Right renal cortex interstitium (tissue), 3 donors: ENCODE measurements around the gene NEK11. TPM values are rescaled to one million over a fixed set of nuclear protein-coding genes. Genes with fewer than 3 reads are reported as not detected.
"Not testable (repeated sequence)": the region's sequence is repeated elsewhere in the genome, so short reads cannot be mapped to it uniquely, and the experiment has no call there.

Source experiments
- DNase-seq, 3 donors: peaks; one replicate each; pipeline ENCODE4 v3.0.0-alpha.2; 2013; ENCODE audit warnings: low read depth in 3 of 3, low spot score in 2 of 3
- polyA plus RNA-seq, 3 donors: library from polyadenylated mRNA; unstranded; fragments of 120-200 nt; gene quantifications; one replicate each; pipeline ENCODE4 v1.2.1, GENCODE V29; 2013; ENCODE audit not compliant: insufficient read length in 3 of 3

Gene NEK11
- polyA plus RNA-seq, 3 donors = 19.2 to 22.1 (median 21.7) TPM

DNA sequence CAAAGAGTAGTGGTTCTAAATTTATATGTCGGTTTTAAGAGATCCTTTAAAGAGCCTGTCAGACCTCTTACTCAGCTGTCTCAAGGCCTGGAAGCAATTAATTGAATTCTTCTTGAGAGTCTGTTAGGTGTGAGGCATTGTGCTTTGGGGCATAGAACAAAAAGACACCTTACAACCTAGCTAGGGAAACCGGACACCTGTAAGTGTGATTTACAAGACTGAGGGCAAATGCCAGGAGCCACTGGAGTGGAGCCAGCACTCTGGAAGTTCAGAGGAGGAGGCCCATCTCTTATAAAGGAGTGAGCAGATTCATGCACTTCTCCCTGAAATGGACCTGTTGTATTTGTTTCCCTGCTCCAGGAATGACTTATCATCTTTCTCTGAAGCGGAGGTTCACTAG lies 257.2 kb downstream of the NEK11 start:
- DNase-seq = peak; percentile 29 to 63 (median 54)

DNA sequence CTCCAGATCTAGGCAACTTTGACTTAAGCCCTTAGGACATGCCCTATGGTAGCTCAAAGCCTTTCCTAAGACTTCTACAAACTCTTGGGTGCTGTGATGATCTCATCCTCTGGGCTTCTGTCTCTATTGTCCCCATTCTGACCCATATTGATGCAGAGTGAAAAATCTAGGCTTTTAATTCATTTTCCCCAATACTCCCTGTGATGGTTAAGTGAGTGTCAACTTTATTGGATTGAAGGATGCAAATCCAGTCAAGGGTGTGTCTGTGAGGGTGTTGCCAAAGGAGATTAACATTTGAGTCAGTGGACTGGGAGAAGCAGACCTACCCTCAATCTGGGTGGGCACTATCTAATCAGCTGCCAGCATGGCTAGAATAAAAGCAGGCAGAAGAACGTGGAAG lies 257.6 kb downstream of the NEK11 start:
- DNase-seq = no peak

DNA sequence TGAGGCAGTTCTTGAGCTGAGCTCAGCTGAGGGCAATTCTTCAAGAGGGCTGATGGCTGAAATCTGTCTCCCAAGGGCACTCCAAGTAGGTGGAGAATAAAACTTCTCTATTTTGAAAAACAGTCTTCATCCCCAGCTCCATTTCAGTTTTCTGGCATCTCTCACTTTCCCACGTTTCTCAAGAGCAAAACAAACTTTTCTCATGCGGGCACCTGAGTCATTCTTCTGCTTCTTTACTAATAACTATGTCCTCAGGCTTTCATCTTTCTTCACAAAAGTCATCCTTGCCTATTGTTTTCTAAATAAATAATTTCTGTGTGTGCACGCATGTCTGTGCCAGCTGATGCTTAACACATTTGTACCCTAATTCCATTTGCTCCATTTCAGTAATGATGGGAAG lies 258.8 kb downstream of the NEK11 start:
- DNase-seq = no peak

DNA sequence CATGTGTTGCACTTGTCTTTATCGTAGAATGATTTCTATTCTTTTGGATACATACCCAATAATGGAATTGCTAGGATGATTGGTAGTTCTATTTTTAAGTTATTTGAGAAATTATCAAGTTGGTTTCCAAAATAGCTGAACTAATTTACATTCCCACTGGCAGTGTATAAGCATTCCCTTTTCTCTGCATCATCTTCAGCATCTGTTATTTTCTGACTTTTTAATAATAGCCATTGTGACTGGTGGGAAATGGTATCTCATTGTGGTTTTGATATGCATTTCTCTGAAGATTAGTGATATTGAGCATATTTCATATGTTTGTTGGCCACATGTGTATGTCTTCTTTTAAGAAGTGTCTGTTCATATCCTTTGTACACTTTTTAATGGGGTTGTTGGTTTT lies 273.2 kb downstream of the NEK11 start:
- DNase-seq = no peak

DNA sequence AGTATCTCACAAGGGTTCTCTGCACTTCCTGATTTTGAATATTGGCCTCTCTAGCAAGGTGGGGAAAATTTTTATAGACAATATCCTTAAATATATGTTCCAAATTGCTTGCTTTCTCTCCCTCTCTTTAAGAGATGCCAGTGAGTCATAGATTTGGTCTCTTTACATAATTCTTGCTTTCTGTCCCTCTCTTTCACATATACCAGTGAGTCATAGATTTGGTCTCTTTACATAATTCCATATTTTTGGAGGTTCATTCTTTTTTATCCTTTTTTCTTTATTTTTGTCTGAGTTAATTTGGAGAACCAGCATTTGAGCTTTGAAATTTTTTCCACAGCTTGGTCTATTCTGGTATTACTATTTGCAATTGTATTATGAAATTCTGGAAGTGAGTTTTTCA lies 277.2 kb downstream of the NEK11 start:
- no peak for DNase-seq

DNA sequence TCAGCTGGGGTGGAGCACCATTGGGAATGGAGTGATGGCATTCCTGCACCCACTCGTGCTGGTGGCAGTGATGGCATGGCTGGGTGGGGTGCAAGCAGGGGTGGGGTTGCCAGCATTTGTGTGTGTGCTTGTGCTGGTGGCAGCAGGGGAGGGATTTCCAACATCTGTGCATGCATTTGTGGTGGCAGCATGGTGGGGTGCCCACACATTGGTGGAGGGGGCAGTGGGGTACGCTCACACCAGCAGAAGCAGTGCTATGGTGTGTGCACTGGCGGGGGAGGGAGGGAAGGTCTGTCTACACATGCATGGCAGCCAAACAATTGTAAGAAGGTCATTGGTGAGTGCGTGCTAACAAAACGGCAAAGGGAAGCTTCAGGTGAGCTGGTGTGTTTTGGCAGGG lies 278.2 kb downstream of the NEK11 start:
- no peak for DNase-seq

DNA sequence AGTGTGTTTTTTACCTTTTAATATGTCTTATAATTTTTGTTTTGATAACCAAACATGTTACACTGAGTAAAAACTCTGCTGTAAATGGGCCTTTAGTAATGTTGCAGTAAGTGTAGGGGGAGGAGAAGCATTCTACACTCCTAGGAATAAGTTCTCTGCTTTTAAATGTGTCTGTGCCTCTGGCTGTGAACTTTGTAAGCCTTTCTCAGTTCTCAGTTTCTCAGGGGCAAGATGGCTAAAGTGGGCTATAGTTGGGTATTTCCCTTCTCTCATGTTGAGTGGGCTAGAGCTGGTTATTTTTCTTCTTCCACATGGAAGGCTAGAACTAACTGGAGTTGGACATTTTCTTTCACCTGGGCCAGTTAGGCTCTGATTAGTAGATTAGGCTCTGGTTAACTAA lies 279.6 kb downstream of the NEK11 start:
- no peak for DNase-seq

DNA sequence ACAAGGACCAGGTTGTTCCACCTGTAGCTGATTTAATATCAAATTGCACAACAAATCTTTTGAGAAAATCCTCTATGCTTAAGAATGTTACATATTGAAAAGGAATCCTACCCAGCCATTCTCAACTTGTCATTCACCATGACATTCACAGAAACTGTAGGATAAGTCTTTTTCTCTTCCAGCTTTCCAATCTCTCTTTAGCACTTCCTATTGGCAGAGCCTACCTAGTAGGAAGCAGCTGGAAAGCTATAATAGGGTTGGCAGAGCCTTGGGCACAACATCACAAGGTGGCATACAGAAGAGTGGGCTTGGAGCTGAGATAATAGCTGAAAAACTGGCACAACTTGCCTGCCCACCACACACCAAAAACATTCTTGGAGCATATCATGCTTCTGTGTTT lies 287.6 kb downstream of the NEK11 start:
- DNase-seq = no peak

DNA sequence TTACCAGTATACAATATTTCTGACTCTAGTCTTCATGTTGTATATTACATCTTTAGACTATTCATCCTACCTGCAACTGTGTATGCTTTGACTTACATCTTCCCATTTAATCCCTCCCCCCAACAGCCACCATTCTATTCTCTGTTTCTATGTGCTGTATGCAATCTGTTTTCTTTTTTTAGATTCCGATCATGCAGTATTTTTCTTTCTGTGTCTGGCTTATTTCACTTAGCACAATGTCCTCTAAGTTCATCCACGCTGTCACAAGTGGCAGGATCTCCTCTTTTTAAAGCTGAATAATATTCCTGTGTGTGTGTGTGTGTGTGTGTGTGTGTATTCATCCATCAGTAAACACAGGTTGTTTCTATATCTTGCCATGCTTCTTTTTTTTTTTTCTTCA lies 288.5 kb downstream of the NEK11 start:
- no peak for DNase-seq

DNA sequence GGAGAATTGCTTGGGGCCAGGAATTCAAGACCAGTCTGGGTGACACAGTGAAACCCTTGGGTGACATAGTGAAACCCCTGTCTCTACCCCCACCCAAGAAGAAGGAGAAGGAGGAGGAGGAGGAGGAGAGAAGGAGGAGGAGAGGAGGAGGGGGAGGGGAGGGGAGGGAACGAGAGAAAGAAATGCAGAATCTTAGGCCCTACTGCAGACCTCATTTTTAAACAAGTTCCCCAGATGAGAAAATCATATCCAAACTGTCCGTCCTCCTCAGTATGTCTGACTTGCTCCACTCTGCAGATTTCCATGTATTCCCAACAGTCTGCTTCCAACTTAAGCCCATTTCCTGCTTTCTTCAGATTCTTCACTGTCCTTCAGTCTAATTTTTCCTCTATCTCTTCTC lies 291.0 kb downstream of the NEK11 start:
- DNase-seq = no peak

DNA sequence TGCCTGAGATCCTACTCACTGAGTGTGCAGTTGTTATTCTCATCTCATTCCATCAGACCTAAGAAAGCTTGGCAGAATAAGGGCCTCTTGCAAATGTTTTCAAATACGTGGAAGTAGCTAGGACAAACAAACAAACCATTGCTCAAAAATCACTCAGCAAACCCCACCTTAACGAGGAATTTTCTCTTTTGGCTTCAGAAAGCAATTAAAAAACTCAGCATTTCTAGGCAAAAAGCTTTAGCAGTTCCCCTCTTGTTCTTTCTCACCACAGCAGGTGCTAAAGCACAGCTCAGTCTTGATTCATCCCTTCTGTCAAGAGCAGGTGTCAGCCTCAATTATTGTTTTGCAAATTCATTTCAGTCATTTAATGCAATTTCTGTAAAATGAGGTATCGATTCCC lies 296.3 kb downstream of the NEK11 start:
- no peak for DNase-seq

DNA sequence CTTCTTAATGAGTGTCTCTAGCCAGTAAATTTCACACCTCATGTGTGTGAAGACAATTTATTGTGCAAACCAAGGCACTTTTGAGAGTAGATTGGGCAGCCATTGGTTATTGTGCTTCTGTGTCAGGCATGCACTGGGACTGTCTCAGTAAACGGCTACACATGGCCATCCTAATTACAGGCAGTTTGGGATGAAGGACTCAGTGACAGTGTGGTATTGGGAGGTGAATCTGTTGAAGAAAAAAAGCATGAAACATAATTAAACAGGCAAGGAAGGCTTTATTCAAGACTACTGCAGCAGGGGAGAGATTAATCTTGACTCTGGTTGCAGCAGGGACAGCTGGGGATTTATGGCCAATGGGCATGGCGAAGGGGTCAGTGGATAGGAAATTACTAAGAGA lies 297.1 kb downstream of the NEK11 start:
- no peak for DNase-seq

DNA sequence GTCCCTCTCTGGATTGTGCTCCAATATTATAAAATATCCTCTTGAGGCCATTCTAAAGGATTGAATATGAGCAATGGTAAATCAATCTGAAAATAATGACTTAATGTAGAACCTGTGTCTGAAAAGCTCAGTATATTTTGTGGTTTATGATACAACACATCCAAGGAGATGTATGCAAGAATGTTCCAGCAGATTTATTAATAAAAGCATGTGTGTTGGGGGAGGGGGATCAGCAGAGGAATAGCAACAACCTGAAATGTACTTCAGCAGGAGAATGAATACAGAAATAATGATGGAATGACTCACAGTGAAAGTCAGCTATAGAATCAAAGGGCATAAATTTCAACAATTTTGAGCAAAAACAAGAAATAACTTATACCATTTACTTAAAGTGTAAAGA lies 298.2 kb downstream of the NEK11 start:
- no peak for DNase-seq

DNA sequence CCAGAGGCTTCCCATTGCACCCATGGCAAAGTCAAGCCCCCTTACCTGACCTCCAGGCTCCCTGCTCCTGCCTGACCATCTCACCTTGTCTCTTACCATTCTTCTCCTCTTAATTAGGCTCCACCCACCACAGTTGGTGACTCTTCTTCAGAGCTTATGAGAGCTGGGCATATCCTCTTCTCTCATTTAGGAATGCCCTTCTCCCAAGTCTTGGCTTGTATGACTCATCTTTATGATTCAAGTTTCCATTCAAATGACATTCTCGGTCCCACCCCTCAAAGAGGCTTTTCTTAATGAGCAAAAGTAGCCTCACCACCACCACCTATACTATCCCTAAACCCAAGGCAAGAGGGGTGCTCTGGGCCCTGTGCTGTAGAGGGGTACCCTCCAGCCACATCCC lies 299.6 kb downstream of the NEK11 start:
- DNase-seq = no peak

DNA sequence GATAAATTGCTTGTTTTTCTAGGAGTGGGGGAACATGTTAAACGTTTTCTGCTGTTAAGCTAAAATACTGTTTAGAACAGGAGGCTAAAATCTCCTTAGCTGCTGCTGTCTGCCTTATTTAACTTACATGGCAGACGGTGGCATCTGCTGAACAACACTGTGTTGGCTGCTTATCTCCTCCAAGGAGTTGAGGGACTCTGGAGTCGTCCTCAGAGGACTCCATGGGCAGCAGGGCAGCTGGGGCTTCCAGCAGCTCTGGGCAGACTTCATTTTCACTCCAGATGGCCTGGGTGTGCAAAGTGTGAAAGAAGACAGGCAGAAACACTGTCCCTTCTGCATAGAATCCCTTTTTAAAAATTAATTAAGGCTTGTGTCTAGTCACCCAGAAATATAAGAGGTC lies 302.0 kb downstream of the NEK11 start:
- DNase-seq = no peak

DNA sequence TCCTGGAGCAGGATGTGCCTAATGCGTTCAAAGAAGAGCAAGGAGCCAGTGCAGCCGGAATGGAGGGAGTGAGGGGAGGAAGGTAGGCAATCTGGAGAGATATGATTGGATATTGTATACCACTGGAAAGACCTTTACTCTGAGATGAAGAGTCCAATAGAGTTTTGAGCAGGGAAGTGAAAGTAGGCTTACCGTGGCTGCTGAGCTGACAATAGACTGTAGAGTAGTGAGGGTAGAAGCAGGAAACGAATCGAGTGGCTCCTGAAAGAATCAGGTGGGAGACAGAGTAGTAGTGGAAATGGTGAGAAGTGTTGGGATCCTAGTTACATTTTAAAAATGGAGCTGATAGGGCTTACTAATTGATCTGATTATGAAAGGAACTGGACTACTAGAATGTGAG lies 303.1 kb downstream of the NEK11 start:
- DNase-seq = no peak

DNA sequence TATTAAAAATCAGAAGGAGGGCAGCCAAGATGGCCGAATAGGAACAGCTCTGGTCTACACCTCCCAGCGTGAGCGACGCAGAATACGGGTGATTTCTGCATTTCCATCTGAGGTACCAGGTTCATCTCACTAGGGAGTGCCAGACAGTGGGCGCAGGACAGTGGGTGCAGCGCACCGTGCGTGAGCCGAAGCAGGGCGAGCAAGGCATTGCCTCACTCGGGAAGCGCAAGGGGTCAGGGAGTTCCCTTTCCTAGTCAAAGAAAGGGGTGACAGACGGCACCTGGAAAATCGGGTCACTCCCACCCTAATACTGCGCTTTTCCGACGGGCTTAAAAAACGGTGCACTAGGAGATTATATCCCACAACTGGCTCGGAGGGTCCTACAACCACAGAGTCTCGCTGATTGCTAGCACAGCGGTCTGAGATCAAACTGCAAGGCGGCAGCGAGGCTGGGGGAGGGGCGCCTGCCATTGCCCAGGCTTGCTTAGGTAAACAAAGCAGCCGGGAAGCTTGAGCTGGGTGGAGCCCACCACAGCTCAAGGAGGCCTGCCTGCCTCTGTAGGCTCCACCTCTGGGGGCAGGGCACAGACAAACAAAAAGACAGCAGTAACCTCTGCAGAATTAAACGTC lies 304.9 kb downstream of the NEK11 start:
- not testable (repeated sequence) for DNase-seq

DNA sequence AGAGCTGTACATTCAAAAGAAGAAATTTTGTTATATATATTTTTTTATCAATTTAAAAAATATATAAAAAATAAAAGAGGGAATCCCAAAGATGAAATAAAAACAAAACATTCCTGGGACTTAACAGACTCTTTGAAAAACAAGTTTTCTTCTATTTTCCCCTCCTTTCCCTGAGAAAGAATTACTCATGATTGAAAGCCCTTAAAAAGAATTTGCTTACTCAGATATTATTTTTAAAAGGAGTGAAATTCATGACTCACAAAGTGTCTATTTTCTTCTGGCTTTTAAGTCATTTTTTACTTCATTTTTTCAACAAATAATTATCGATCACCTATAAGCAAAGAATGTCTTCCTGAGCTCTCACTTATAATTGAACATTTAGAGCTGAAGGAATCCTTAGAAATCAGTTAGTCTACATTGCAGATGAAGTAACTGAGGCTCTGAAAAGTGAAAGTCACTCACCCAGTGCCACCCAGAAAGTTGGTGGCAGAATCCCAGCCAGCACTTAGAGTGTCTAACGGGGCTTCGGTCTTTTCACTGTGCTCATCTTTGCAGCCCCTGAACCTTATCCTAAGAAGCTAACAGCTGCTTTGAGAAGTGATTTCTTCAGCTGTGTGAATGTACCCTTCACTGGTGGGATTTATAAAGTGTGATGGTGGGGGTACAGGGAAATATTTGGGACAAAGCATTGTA lies 312.4 kb downstream of the NEK11 start:
- DNase-seq = no peak

DNA sequence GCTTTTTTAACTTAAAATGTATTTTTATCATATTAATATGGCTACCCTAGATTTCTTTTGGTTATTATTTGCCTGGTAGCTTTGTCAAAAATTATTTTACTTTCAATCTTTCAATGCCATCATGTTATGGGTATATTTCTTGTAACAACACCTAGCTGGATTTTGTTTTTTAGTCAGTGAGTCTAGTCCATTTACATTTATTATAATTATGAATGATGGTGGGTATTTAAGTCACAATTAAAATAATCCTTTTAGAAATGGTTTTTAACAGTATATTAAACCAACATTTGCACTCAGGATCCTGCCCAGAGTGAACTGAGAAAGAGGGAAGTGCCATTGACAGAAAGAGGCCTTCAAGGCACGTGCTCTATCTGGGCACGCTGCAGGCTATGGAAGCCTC lies 315.1 kb downstream of the NEK11 start:
- no peak for DNase-seq

DNA sequence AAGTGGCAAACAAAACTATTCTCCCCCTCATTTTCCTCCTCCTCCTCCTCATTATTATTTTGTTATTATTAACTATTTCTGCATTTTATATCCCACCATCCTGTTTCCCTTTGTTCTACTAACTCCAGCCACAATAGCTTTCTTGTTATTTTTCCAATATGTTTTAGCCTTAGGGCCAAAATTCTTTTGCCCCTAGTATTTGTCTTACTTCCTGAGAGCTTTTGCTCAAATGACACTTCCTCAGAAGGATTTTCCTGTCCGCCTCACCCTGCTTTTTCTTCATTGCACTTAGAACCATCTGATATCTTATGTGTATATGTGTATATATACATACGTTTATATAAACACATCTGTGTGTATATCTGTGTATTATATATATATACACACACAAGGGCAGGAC lies 322.2 kb downstream of the NEK11 start:
- DNase-seq = no peak

DNA sequence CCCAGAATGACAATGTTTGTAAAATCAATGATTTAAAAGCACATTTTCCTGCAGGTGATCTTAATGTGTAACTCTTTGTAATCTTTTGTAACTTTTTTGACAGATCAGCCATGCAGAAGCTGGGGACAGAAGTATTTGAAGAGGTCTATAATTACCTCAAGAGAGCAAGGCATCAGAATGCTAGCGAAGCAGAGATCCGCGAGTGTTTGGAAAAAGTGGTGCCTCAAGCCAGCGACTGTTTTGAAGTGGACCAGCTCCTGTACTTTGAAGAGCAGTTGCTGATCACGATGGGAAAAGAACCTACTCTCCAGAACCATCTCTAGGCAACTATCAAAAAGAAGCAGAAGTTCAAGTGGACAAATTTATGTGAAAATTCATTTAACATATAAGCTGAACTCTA lies 322.8 kb downstream of the NEK11 start:
- no peak for DNase-seq

DNA sequence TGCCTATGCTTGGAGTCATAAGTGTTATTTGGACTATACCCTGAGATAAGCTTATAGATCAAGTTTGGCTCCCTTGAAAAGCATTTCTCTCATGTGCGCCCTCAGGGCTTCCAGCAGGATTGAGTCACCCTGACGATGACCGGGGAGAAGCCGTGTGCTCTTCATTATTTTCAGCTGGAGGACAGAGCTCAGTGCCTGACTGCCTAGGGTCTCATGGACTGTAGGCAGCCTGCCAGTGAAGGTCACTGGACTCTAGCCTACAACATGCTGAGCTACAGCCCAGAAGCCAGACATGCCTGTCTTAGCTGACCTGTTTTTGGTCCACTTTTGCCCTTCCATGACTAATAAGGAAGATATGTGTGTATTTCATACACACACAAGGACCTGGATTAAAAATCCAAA lies 323.3 kb downstream of the NEK11 start:
- no peak for DNase-seq

DNA sequence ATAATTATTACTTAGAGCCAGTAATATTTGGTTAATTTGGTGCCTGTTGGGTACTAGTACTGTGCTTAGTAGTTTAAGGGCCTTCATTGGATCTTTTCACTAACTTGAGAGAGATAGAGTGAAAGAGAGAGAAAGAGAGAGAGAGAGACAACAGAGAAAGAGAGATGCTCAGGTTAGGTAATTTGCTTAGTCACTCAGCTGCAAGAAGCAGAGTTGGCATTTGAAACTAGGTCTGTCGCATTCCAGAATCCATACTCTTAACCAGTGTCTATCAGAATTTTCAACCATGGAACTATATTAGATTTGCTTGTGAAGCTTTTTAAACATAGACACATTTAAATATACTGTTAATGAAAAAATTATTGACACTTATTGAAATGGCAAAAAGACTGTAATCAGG lies 323.8 kb downstream of the NEK11 start:
- no peak for DNase-seq
